Liver (tissue), 3 donors: ENCODE measurements around the gene GPM6B.

Source experiments
- CTCF ChIP-seq: fragments of 150-350 bp; IDR thresholded peaks from 2 replicates; pipeline ENCODE4 v1.5.1; 2017; ENCODE audit warnings: improper control_type of control experiment, low read depth, low read length; ENCODE audit not compliant: missing input control
- FOXA1 ChIP-seq: IDR thresholded peaks from 2 replicates; pipeline ENCODE4 v1.6.1; 2016; ENCODE audit warnings: antibody characterized with exemption
- GABPA ChIP-seq, 2 donors: IDR thresholded peaks in 1 of 2; conservative IDR thresholded peaks in 1 of 2; 2 replicates each; pipeline ENCODE4 v1.6.1; 2016; ENCODE audit warnings: antibody characterized with exemption in 2 of 2, mild to moderate bottlenecking in 1 of 2, moderate library complexity in 1 of 2
- JUND ChIP-seq, 2 donors: IDR thresholded peaks; 2 replicates each; pipeline ENCODE4 v1.6.1; 2016; ENCODE audit warnings: antibody characterized with exemption in 2 of 2
- RAD21 ChIP-seq, 2 donors: IDR thresholded peaks; 2 replicates each; pipeline ENCODE4 v1.6.1; 2016; ENCODE audit warnings: antibody characterized with exemption in 2 of 2, mild to moderate bottlenecking in 2 of 2
- donor health status: healthy.
- donor health status: healthy.

- TF ChIP-seq CTCF (no peak), FOXA1 (no peak), JUND (IDR thresholded peaks at IDR 0.05) (no peak), GABPA (IDR thresholded peaks at IDR 0.05 in 1 of 2, conservative IDR thresholded peaks at IDR 0.05 in 1 of 2) (no peak), RAD21 (IDR thresholded peaks at IDR 0.05) (no peak)
Observed at GRCh38 chrX:13854003-13854402, 37.1 kb upstream of the GPM6B start.
